ENCODE measurements around the gene TNFAIP1. TPM values are rescaled to one million over a fixed set of nuclear protein-coding genes. Genes with fewer than 3 reads are reported as not detected.

TNFAIP1 gene
- total RNA-seq, 1 donor from 2014 or later, result 69.3 TPM

- H3K4me3 ChIP-seq (ENCODE audit: low read depth, low read length), result no peak overlapping the region
- no peak for TF ChIP-seq CTCF (conservative IDR thresholded peaks at IDR 0.05; ENCODE audit: low read depth, low read length)
- DNase-seq (ENCODE audit: low read depth), result no peak
Observed at GRCh38 chr17:28325211-28325610, 10.3 kb upstream of the TNFAIP1 start.

GRCh38 chr17:28326114-28326513, 9.4 kb upstream of the TNFAIP1 start:
- no peak for DNase-seq (ENCODE audit: low read depth)
- no peak overlapping the region for H3K4me3 ChIP-seq (ENCODE audit: low read depth, low read length)
- TF ChIP-seq CTCF (conservative IDR thresholded peaks at IDR 0.05; ENCODE audit: low read depth, low read length), result no peak

- TF ChIP-seq CTCF (conservative IDR thresholded peaks at IDR 0.05; ENCODE audit: low read depth, low read length), result no peak
- DNase-seq (ENCODE audit: low read depth), result no peak
- H3K4me3 ChIP-seq (ENCODE audit: low read depth, low read length), result no peak overlapping the region
Observed at GRCh38 chr17:28327031-28327607, 8.4 kb upstream of the TNFAIP1 start.

GRCh38 chr17:28327709-28328108, 7.9 kb upstream of the TNFAIP1 start:
- peak; percentile 36 for TF ChIP-seq CTCF (conservative IDR thresholded peaks at IDR 0.05; ENCODE audit: low read depth, low read length)
- no peak overlapping the region for H3K4me3 ChIP-seq (ENCODE audit: low read depth, low read length)
- no peak for DNase-seq (ENCODE audit: low read depth)

- H3K4me3 ChIP-seq (ENCODE audit: low read depth, low read length), result no peak overlapping the region
- no peak for DNase-seq (ENCODE audit: low read depth)
- no peak for TF ChIP-seq CTCF (conservative IDR thresholded peaks at IDR 0.05; ENCODE audit: low read depth, low read length)
Observed at GRCh38 chr17:28328325-28328724, 7.2 kb upstream of the TNFAIP1 start.

- H3K4me3 ChIP-seq (ENCODE audit: low read depth, low read length), result no peak overlapping the region
- no peak for DNase-seq (ENCODE audit: low read depth)
- TF ChIP-seq CTCF (conservative IDR thresholded peaks at IDR 0.05; ENCODE audit: low read depth, low read length), result no peak
Observed at GRCh38 chr17:28330671-28331070, 4.9 kb upstream of the TNFAIP1 start.

GRCh38 chr17:28331891-28332420, 3.6 kb upstream of the TNFAIP1 start:
- no peak overlapping the region for H3K4me3 ChIP-seq (ENCODE audit: low read depth, low read length)
- no peak for TF ChIP-seq CTCF (conservative IDR thresholded peaks at IDR 0.05; ENCODE audit: low read depth, low read length)
- DNase-seq (ENCODE audit: low read depth), result no peak

All from epithelial cell of proximal tubule (primary cell).